HG02981 (cell line): Measurements from ENCODE around the gene EHMT1.
"Not testable (repeated sequence)": the region's sequence is repeated elsewhere in the genome, so short reads cannot be mapped to it uniquely, and the experiment has no call there.

Experiments
- ATAC-seq: cut with Tn5 transposase; IDR thresholded peaks from one replicate; pipeline ENCODE4 v1.9.1; 2021; ENCODE audit warnings: mild to moderate bottlenecking, moderate library complexity; ENCODE audit not compliant: unreplicated experiment

Gene EHMT1

GRCh38 chr9:137838576-137838975, 219.8 kb downstream of the EHMT1 start:
- no peak for ATAC-seq

GRCh38 chr9:137843355-137843754, 224.6 kb downstream of the EHMT1 start:
- no peak for ATAC-seq

GRCh38 chr9:137851516-137852267, 232.9 kb downstream of the EHMT1 start:
- ATAC-seq: no peak

- no peak for ATAC-seq
Observed at GRCh38 chr9:137853392-137853995, 234.7 kb downstream of the EHMT1 start.

- no peak for ATAC-seq
Observed at GRCh38 chr9:137860361-137860760, 241.6 kb downstream of the EHMT1 start.

- ATAC-seq: no peak
Observed at GRCh38 chr9:137865581-137866145, 246.9 kb downstream of the EHMT1 start.

GRCh38 chr9:137866226-137867141, 247.7 kb downstream of the EHMT1 start:
- ATAC-seq: no peak

GRCh38 chr9:137870432-137870831, 251.6 kb downstream of the EHMT1 start:
- no peak for ATAC-seq

GRCh38 chr9:137872296-137872695, 253.5 kb downstream of the EHMT1 start:
- ATAC-seq: no peak

GRCh38 chr9:137873408-137873807, 254.6 kb downstream of the EHMT1 start:
- ATAC-seq: no peak

- ATAC-seq: no peak
Observed at GRCh38 chr9:137873858-137874362, 255.1 kb downstream of the EHMT1 start.

GRCh38 chr9:137875354-137875753, 256.5 kb downstream of the EHMT1 start:
- no peak for ATAC-seq

GRCh38 chr9:137875846-137876245, 257.0 kb downstream of the EHMT1 start:
- no peak for ATAC-seq

- no peak for ATAC-seq
Observed at GRCh38 chr9:137876269-137876668, 257.5 kb downstream of the EHMT1 start.

GRCh38 chr9:137876781-137877386, 258.1 kb downstream of the EHMT1 start:
- ATAC-seq: no peak

GRCh38 chr9:137877506-137878122, 258.8 kb downstream of the EHMT1 start, which contains the start of gene CACNA1B:
CACNA1B (plus strand) TSS chr9:137877782; CDS start chr9:137877934, 152 bp downstream.
- ATAC-seq: not testable (repeated sequence)

GRCh38 chr9:137878146-137878941, 259.5 kb downstream of the EHMT1 start:
- no peak for ATAC-seq

GRCh38 chr9:137879052-137879451, 260.2 kb downstream of the EHMT1 start:
- ATAC-seq: no peak

GRCh38 chr9:137879566-137880150, 260.9 kb downstream of the EHMT1 start:
- no peak for ATAC-seq
